C1 segment of cervical spinal cord (tissue), 14 donors: ENCODE data around the gene SEMA3F.

Experiments used
- DNase-seq, 14 donors: peaks; one replicate each; lab custom pipeline; 2025; lab: John Stamatoyannopoulos, UW

Gene SEMA3F

GRCh38 chr3:50132421-50133282 is 22.5 kb upstream of the SEMA3F start:
- DNase-seq, result no peak

GRCh38 chr3:50133283-50133615 is 21.9 kb upstream of the SEMA3F start:
- no peak for DNase-seq

GRCh38 chr3:50134367-50134766 is 20.8 kb upstream of the SEMA3F start:
- no peak for DNase-seq

GRCh38 chr3:50135964-50136363 is 19.2 kb upstream of the SEMA3F start:
- no peak for DNase-seq

- DNase-seq, result no peak
Measured at GRCh38 chr3:50136714-50137405, 18.3 kb upstream of the SEMA3F start.

- no peak for DNase-seq
Measured at GRCh38 chr3:50137531-50137930, 17.6 kb upstream of the SEMA3F start.

- DNase-seq, result no peak
Measured at GRCh38 chr3:50138266-50139200, 16.6 kb upstream of the SEMA3F start.

GRCh38 chr3:50139308-50139707 is 15.8 kb upstream of the SEMA3F start:
- DNase-seq, result no peak

- no peak for DNase-seq
Measured at GRCh38 chr3:50139718-50140423, 15.3 kb upstream of the SEMA3F start.

- DNase-seq, result no peak
Measured at GRCh38 chr3:50140990-50141389, 14.1 kb upstream of the SEMA3F start.

GRCh38 chr3:50146316-50146901 is 8.7 kb upstream of the SEMA3F start:
- no peak for DNase-seq

- DNase-seq, result no peak
Measured at GRCh38 chr3:50147016-50147415, 8.1 kb upstream of the SEMA3F start.

- DNase-seq, result no peak
Measured at GRCh38 chr3:50147447-50147846, 7.7 kb upstream of the SEMA3F start.

- no peak for DNase-seq
Measured at GRCh38 chr3:50147861-50148260, 7.3 kb upstream of the SEMA3F start.

- DNase-seq, result no peak
Measured at GRCh38 chr3:50150404-50150750, 4.7 kb upstream of the SEMA3F start.

GRCh38 chr3:50150863-50151686 is 4.0 kb upstream of the SEMA3F start:
- no peak for DNase-seq

GRCh38 chr3:50151728-50152127 is 3.4 kb upstream of the SEMA3F start:
- DNase-seq, result no peak

- no peak for DNase-seq
Measured at GRCh38 chr3:50153782-50154475, 1.2 kb upstream of the SEMA3F start.

GRCh38 chr3:50154476-50154839 is 666 bp upstream of the SEMA3F start:
- DNase-seq, result no peak

GRCh38 chr3:50155491-50155878 is 361 bp downstream of the SEMA3F start:
- DNase-seq, result no peak
